Activated naive CD4-positive, alpha-beta T cell treated with anti-CD3 and anti-CD28 coated beads for 36 hours (primary cell): ENCODE data around the gene ACSL3. TPM values are rescaled to one million over a fixed set of nuclear protein-coding genes. Genes with fewer than 3 reads are reported as not detected.

Source experiments
- CTCF ChIA-PET: fragments of 350-600 bp; sonication (Branson Sonifier 250); formaldehyde crosslinking; loops from one replicate; lab custom pipeline; 2021; ENCODE audit warnings: antibody characterized with exemption; lab: Charles Lee
- DNase-seq: peaks from one replicate; pipeline ENCODE4 v3.0.0-alpha.2; 2020
- H3K27ac Mint-ChIP-seq: one replicate; pipeline ENCODE4 v1.8.0; 2021; ENCODE audit warnings: mild to moderate bottlenecking, mixed read lengths
- H3K27me3 Mint-ChIP-seq: one replicate; pipeline ENCODE4 v1.8.0; 2021; ENCODE audit warnings: low read depth, mixed read lengths
- H3K36me3 Mint-ChIP-seq: one replicate; pipeline ENCODE4 v1.8.0; 2021; ENCODE audit warnings: low read depth, mixed read lengths
- H3K4me1 Mint-ChIP-seq: one replicate; pipeline ENCODE4 v1.8.0; 2021; ENCODE audit warnings: low read depth, mixed read lengths
- H3K4me3 Mint-ChIP-seq: one replicate; pipeline ENCODE4 v1.8.0; 2021; ENCODE audit warnings: mild to moderate bottlenecking, moderate library complexity, mixed read lengths
- H3K9me3 Mint-ChIP-seq: one replicate; pipeline ENCODE4 v1.8.0; 2021; ENCODE audit warnings: mixed read lengths
- intact Hi-C: fragments of 100-400 bp; cut with micrococcal nuclease; formaldehyde crosslinking; loops from one replicate; pipeline ENCODE4 v1.15.1; 2023
- total RNA-seq, 2 experiments: library from RNA; stranded (reverse); gene quantifications; one replicate each; pipeline ENCODE4 v1.2.3, GENCODE V29; 2021

ACSL3 gene
- total RNA-seq, 2 experiments from 2014 or later, result 35.1 to 36.1 TPM

DNA sequence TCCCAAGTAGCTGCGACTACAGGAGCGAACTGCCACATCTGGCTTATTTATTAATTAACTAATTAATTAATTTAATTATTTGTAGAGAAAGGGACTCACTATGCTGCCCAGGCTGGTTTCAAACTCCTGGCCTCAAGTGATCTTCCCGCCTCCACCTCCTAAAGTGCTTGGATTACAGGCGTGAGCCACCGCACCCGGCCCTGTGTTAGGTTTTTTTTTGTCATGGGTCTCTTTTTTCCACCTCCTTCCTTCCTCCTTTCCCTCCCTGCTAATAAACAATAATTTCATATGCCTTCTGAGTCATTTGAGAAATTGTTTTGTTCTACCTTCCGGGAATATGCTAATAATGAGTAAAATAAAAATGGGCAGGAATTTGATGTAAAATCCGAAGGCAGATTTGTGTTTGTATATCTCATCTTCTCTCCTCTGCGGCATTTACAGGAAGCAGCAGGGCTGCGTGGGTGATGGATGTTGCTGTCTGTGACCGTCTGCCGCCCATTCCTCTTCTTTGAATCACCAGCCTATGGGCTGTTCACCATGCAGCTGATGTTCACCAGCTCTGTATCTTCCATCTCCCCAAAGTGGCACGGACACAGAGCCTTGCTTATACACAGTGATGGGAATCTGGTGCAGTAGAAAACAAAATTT lies 89.9 kb downstream of the ACSL3 start:
- CTCF ChIA-PET, result no interaction called here
- Mint-ChIP-seq H3K27ac (no peak overlapping the region), H3K4me3 (no peak overlapping the region)

DNA sequence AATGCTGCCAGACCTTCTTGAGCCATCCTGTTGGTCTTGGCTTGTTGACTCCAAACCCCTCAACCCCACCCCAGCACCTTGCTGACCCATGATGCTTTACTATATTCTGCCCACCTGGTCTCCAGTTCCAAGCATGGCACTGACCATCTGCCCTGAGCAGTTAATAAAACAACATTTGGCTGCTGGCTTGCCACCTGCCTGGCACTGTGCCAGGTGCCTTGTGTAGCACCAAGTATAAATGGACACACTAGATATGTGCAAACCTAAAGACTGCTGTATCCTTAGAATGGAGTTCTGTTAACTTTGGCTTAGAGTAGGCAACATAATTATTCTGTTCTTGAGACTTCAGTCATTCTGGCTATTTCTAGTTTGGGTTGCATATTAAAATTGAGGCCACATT lies 91.4 kb downstream of the ACSL3 start:
- H3K27me3 Mint-ChIP-seq, result peaks cover 6% of the 10 kb centered on the region
- intact Hi-C loops, result no loop called here
- CTCF ChIA-PET, result no interaction called here
- no peaks in the 10 kb centered on the region for H3K4me1 Mint-ChIP-seq
- H3K9me3 Mint-ChIP-seq, result no peaks in the 10 kb centered on the region
- no peak for DNase-seq
- no peak overlapping the region for H3K4me3 Mint-ChIP-seq
- H3K36me3 Mint-ChIP-seq, result no peaks in the 10 kb centered on the region
- no peak overlapping the region for H3K27ac Mint-ChIP-seq

More for the DNA sequence above, 89.9 kb downstream of the ACSL3 start:
- Mint-ChIP-seq H3K4me1 (no peaks in the 10 kb centered on the region), H3K27me3 (peaks cover 6% of the 10 kb centered on the region), H3K9me3 (no peaks in the 10 kb centered on the region), H3K36me3 (no peaks in the 10 kb centered on the region)
- no peak for DNase-seq
- intact Hi-C loops, result no loop called here

DNA sequence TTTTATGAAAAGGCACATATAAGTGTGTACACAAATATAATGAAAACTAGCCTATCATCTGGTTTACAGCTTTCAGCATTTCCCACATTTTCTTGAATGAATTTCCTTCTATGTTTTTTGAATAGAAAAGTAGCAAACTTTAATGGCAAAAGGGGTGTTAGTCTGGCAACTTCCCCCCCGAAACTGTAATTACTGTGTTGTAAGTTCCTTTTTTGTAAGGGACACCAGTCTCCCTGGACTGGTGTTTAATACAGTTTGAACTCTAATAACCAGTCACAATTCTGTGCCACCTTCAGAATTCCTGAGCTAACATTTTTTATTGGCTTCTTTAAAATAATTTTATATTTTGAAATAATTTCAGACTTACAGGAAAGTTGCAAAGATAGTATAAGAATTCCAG lies 94.2 kb downstream of the ACSL3 start:
- H3K9me3 Mint-ChIP-seq, result no peaks in the 10 kb centered on the region
- DNase-seq, result no peak
- no peaks in the 10 kb centered on the region for H3K4me1 Mint-ChIP-seq
- intact Hi-C loops, result no loop called here
- no peak overlapping the region for H3K4me3 Mint-ChIP-seq
- peaks cover 11% of the 10 kb centered on the region for H3K27me3 Mint-ChIP-seq
- CTCF ChIA-PET, result no interaction called here
- no peak overlapping the region for H3K27ac Mint-ChIP-seq
- H3K36me3 Mint-ChIP-seq, result no peaks in the 10 kb centered on the region

DNA sequence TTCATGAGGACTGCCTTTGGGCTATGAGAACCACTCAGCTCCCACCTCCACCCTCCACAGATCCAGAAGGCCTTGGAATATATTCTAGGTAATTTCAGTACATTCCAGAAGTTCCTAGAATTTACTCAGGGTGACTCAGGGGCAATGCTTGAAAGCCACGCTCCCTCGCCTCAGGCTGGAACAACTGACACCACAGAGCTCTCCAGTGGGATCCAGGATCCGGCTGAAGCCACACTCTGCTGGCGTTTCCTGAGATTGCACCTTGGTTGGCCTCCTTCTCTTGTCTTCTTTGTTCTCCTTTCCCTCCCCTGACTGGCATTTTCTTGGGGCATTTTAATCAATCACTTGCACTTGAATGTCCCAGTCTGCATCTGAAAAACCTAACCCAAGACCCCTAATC lies 98.5 kb downstream of the ACSL3 start:
- no peaks in the 10 kb centered on the region for H3K4me1 Mint-ChIP-seq
- no peaks in the 10 kb centered on the region for H3K36me3 Mint-ChIP-seq
- no peak overlapping the region for H3K27ac Mint-ChIP-seq
- no peak overlapping the region for H3K4me3 Mint-ChIP-seq
- CTCF ChIA-PET, result interaction anchor here (1.3 kb wide), 1 partner anchor 252 kb away, joined by 3 read pairs; no protein-coding TSS in a partner anchor
- no peaks in the 10 kb centered on the region for H3K9me3 Mint-ChIP-seq
- peaks cover 10% of the 10 kb centered on the region for H3K27me3 Mint-ChIP-seq
- no peak for DNase-seq
- intact Hi-C loops, result no loop called here

DNA sequence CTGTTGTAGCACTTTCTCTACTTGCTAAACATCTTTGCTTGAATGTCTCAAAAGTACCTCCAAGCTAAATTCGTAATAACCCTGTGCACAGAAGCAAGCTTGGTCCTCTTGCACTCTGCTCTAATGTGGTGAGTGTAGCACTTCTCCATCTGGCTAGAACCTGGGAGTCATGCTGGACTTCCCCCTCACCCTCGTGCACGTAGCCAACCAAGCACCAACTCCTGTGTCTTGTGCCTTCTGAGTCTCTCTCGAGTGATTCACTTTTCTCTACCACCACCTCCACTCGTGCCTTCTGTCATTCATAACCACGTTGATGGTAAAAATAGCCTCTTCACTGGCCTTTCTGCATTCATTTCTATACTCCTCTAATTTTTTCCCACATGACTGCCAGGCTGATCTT lies 99.3 kb downstream of the ACSL3 start:
- Mint-ChIP-seq H3K9me3 (no peaks in the 10 kb centered on the region), H3K36me3 (no peaks in the 10 kb centered on the region), H3K4me1 (no peaks in the 10 kb centered on the region), H3K4me3 (no peak overlapping the region), H3K27ac (no peak overlapping the region), H3K27me3 (peaks cover 10% of the 10 kb centered on the region)
- CTCF ChIA-PET, result no interaction called here
- no peak for DNase-seq
- intact Hi-C loops, result no loop called here

DNA sequence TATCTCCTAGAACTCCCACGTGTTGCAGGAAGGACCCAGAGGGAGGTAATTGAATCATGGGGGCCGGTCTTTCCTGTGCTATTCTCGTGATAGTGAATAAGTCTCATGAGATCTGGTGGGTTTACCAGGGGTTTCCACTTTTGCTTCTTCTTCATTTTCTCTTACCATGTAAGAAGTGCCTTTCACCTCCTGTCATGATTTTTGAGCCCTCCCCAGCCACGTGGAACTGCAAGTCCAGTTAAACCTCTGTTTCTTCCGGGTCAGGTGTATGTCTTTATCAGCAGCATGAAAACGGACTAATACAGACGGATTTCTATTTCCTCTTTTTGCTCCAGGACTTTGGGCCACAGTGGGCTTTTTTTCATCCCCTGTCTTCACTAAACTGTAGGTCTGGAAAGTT lies 102.8 kb downstream of the ACSL3 start:
- CTCF ChIA-PET, result no interaction called here
- Mint-ChIP-seq H3K27ac (no peak overlapping the region), H3K27me3 (peaks cover 13% of the 10 kb centered on the region), H3K4me3 (no peak overlapping the region), H3K4me1 (no peaks in the 10 kb centered on the region), H3K36me3 (no peaks in the 10 kb centered on the region), H3K9me3 (no peaks in the 10 kb centered on the region)
- intact Hi-C loops, result no loop called here
- no peak for DNase-seq

DNA sequence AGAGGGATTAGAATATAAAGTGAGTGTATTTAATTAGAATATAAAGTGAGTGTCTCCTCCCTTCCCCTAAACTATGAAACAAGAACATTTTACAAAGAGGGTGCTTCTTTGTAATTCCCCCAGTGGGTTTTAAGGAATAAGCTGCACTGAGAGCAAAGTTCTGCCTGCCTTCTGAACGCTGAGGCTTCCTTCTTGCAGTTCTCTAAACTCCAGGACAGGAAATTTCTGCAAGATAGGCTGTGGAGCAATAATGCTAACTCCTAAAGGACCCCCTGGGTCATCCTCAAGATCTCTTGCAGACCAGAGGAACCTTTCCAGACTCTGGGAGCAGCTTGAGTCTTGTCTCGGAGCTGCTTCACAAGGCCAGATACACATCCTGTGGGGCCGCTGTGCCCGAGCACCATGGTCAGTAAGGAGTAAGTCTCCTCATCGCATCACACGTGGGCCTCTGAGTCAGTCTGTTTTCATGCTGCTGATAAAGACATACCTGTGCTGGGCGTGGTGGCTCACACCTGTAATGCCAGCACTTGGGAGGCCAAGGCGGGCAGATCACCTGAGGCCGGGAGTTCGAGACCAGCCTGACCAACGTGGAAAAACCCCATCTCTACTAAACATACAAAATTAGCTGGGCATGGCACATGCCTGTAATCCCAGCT lies 103.7 kb downstream of the ACSL3 start:
- H3K9me3 Mint-ChIP-seq, result no peaks in the 10 kb centered on the region
- intact Hi-C loops, result no loop called here
- DNase-seq, result no peak
- no peak overlapping the region for H3K27ac Mint-ChIP-seq
- H3K27me3 Mint-ChIP-seq, result peaks cover 8% of the 10 kb centered on the region
- no peaks in the 10 kb centered on the region for H3K4me1 Mint-ChIP-seq
- H3K4me3 Mint-ChIP-seq, result no peak overlapping the region
- H3K36me3 Mint-ChIP-seq, result no peaks in the 10 kb centered on the region
- CTCF ChIA-PET, result no interaction called here

DNA sequence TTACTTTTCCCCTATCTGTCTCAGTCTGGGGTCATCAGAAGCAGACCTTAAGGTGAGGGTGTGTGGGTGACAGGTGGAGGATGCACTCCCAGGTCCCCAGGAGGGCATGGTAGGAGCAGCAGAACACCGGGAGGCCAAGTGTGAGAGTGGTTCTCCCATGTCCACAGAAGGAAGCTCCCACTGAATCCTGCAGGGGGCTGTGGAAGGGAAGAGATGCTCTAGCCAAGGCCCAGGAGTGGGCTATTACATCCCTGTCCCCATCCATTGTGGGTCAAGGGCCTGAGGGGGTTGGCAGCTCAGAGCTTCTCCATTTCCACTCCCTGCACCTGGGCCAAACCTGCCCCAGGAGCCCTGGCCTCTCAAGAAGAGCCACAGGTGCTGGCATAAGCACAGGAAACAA lies 104.7 kb downstream of the ACSL3 start:
- Mint-ChIP-seq H3K27ac (no peak overlapping the region), H3K9me3 (no peaks in the 10 kb centered on the region), H3K4me1 (no peaks in the 10 kb centered on the region), H3K27me3 (peaks cover 10% of the 10 kb centered on the region), H3K36me3 (no peaks in the 10 kb centered on the region), H3K4me3 (no peak overlapping the region)
- no peak for DNase-seq
- CTCF ChIA-PET, result interaction anchor here (0.5 kb wide), 1 partner anchor 98 kb away, joined by 3 read pairs; no protein-coding TSS in a partner anchor
- intact Hi-C loops, result no loop called here

DNA sequence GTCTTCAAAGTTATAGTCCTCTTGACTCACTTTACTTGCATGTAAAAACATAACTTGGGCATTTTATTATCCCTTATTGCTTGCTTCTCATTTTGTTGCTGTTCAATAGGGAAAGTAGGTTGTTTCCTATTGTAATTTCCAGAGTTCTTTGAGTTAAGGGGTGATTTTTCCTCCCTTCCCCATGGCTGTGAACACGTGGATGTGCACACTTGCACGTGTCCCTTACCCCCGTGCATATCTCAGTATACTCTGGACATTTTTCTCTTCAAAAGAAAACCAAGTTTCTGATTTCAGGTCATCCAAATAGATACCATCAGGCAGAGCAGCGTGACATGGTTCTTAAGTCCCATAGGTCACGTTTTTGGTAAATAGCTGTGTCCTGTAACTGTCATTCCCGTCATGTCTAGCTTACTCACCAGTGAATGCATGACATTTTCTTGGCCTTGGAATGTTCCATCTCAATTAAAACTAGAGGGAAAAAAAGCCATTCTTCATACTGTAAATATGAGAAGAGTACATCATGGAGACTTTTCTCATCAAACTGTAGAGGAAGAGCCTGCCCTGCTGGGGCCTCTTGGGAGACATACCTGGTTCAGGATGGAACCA lies 107.8 kb downstream of the ACSL3 start:
- intact Hi-C loops, result no loop called here
- DNase-seq, result no peak
- no peak overlapping the region for H3K27ac Mint-ChIP-seq
- H3K4me1 Mint-ChIP-seq, result no peaks in the 10 kb centered on the region
- H3K27me3 Mint-ChIP-seq, result peaks cover 4% of the 10 kb centered on the region
- CTCF ChIA-PET, result interaction anchor here (0.7 kb wide), 1 partner anchor 261 kb away, joined by 3 read pairs; no protein-coding TSS in a partner anchor
- H3K9me3 Mint-ChIP-seq, result no peaks in the 10 kb centered on the region
- H3K36me3 Mint-ChIP-seq, result no peaks in the 10 kb centered on the region
- no peak overlapping the region for H3K4me3 Mint-ChIP-seq

DNA sequence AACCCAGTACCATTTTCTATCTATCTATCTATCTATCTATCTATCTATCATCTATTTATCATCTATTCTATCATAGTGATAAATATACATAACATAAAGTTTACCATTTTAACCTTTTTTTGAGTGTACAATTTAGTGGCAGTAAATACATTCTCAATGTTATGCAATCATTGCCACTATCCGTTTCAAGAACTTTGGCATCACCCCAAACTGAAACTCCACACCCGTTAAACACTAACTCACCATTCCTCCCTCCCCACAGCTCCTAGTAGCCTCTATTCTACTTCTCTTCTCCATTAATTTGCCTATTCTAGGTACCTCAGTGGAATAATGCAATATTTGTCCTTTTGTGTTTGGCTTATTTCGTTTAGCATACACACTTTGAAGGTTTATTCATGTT lies 108.7 kb downstream of the ACSL3 start:
- H3K27ac Mint-ChIP-seq, result no peak overlapping the region
- no peak for DNase-seq
- no peaks in the 10 kb centered on the region for H3K9me3 Mint-ChIP-seq
- H3K4me3 Mint-ChIP-seq, result no peak overlapping the region
- H3K4me1 Mint-ChIP-seq, result no peaks in the 10 kb centered on the region
- no peaks in the 10 kb centered on the region for H3K36me3 Mint-ChIP-seq
- intact Hi-C loops, result no loop called here
- CTCF ChIA-PET, result no interaction called here
- H3K27me3 Mint-ChIP-seq, result peaks cover 4% of the 10 kb centered on the region

DNA sequence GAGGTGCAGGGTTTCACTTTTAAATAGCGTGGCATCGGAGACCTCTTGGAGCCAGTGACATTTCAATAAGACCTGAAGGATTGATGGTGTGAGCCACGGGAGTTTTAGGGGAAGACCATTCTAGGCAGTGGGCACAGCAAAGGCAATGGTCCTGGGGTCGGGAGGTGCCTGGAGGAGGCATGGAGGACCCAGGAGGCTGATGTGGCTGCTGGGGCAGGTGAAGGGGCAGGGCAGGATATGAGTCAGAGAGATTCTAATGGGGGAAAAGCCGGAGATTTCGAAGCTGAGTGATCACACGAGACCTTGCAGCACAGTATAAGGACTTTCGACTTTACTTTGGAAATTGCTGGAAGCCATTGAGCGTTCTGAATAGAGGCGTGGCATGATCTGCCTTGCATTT lies 111.6 kb downstream of the ACSL3 start:
- no peak for DNase-seq
- Mint-ChIP-seq H3K4me3 (no peak overlapping the region), H3K27ac (no peak overlapping the region), H3K36me3 (no peaks in the 10 kb centered on the region), H3K27me3 (peaks cover 6% of the 10 kb centered on the region), H3K9me3 (no peaks in the 10 kb centered on the region), H3K4me1 (no peaks in the 10 kb centered on the region)
- intact Hi-C loops, result loop anchor here (5.0 kb wide), 2 partner anchors 335 to 995 kb away; no protein-coding TSS in a partner anchor
- CTCF ChIA-PET, result interaction anchor here (0.6 to 2.5 kb wide), 18 partner anchors 9 to 1641 kb away, joined by 3 to 11 read pairs (median 4); no protein-coding TSS in a partner anchor

DNA sequence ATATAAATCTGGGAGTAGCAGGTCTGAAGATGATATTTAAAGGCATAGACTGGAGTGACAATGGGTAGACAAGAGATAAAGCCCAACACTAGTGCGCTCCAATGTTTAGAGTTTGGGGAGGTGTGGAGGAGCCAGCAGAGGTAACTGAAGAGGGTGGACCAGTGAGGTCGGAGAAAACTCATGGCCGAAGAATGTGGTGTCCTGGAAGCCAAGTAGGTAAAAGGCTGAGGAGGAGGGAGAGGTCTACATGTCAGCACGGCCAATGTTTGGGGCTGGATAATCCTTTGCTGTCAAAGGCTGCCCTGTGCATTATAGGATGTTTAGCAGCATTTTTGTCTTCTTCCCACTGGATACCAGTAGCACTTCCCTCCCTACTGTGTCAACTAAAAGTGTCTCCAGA lies 112.4 kb downstream of the ACSL3 start:
- Mint-ChIP-seq H3K4me1 (no peaks in the 10 kb centered on the region), H3K27me3 (peaks cover 6% of the 10 kb centered on the region), H3K36me3 (no peaks in the 10 kb centered on the region), H3K9me3 (no peaks in the 10 kb centered on the region), H3K4me3 (no peak overlapping the region), H3K27ac (no peak overlapping the region)
- intact Hi-C loops, result loop anchor here (5.0 kb wide), 2 partner anchors 334 to 994 kb away; no protein-coding TSS in a partner anchor
- no peak for DNase-seq
- CTCF ChIA-PET, result interaction anchor here (2.5 kb wide), 1 partner anchor 10 kb away, joined by 11 read pairs; no protein-coding TSS in a partner anchor
